NCI-H2107 treated with DMSO at 0.1 percent for 48 hours (cell line): ENCODE results near the gene HHIPL1.
"Not testable (repeated sequence)": the region's sequence is repeated elsewhere in the genome, so short reads cannot be mapped to it uniquely, and the experiment has no call there.

Experiments used
- DNase-seq: peaks from one replicate; lab custom pipeline; 2025; ENCODE audit not compliant: unreplicated experiment; lab: John Stamatoyannopoulos, UW

HHIPL1 gene

DNA sequence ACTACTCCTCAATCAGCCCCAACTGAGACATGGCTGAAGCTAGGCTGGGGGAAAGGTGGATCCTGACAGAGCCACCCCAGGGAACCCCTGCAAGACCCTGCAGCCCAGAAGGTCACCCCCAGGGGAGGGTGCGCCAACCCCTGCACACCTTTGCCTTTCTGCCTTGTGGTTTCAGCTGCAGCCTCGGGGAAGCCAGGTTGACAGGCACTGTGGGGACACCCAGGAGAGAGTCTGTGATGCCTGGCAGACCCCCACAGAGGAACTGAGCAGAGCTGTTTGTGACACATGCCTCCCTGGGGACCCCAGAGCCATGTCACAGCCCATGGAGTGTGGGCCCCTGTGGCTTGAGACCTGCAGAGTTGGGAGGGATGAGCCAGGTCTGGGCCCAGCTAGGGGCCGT lies 11.8 kb upstream of the HHIPL1 start:
- DNase-seq = no peak

DNA sequence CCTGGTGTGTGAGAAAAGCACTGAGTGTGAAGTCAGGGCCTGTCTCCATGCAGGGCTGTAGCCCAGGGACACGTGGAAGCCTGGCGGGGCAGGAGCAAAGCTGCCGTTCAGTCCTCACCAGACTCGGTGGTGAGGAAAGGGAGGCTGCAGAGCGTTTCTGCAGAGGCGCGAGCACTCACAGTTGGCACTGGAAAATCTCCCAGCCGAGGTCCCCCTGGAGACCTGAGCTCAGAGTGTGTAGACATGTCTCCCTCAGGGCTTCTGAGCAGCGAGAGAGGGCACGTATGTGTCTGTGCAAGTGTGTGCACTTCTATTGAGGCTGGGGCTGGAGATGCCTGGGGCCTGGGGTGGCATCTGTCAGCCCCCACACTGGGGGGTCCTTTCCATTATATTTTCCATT lies 11.0 kb upstream of the HHIPL1 start:
- no peak for DNase-seq

DNA sequence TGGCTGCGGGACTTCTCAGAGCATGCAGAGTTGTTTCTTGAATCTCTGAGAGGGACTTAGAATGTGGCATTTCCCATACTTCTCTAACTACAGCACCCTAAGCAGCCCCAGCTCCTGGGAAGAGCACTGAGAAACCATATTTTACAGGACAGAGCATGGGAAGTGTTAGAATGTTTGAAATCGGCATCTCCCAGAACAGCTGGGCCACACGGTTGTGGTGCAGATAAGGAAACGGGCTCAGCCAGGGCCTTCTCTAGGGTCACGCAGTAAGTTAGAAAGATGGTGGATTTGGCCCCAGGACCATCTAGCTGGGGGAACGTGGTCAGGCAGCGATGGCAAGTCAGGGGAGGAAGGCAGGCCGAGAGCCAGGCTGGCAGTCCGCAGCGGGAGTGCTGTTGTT lies 10.5 kb upstream of the HHIPL1 start:
- no peak for DNase-seq

DNA sequence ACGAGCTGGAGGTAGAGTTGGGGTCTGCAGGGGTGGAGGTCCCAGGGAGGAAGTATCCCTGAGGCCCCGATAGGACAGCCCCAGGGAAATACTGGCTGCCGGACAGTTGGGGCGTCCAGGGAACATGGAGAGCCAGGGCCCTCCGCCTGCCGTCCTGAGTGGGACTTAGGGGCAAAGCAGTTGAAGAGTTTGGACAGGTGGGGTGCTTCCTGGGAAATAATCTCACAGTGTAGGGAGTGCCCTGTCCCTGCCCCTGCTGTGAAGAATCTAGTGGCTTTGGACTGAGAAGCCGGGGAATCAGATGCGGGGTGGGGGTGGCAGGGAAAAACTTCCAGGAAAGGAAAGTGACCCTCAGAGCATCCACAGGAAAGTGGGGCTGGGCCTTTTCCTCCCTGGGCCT lies 9.8 kb upstream of the HHIPL1 start:
- DNase-seq = no peak

DNA sequence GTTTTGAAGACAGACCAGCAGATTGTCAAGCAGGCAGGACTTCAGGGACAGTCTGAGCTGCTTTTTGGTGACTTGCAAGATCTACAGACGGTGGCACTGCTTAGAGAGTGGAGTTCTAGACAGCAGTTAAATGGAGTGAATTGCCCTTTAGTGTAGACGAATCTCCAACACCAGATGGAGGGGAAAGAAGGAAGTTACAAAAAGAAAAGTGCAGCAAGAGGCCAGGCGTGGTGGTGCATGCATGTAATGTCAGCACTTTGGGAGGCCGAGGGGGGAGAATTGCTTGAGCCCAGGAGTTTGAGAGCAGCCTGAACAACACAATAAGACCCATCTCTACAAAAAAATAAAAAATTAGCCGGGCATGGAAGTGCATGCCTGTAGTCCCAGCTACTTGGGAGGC lies 8.4 kb upstream of the HHIPL1 start:
- no peak for DNase-seq

DNA sequence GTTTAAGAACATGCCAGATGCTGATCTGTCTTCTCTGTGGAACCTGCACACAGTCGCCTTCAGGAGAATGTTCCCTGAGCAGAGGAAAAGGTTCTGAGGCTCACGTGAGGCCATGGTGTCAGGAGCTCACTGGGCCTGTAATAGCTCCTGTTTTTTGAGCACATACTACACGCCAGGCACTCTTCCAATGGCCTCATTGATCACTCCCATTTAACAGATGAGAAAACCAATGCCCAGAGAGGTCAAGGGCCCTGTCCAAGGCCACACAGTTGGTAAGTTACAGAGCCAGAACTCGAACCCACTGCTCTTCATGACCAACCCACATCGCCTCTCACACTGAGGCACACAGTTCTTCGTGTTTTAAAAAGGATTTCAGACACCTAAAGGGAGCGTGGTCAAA lies 7.3 kb upstream of the HHIPL1 start:
- DNase-seq = no peak

DNA sequence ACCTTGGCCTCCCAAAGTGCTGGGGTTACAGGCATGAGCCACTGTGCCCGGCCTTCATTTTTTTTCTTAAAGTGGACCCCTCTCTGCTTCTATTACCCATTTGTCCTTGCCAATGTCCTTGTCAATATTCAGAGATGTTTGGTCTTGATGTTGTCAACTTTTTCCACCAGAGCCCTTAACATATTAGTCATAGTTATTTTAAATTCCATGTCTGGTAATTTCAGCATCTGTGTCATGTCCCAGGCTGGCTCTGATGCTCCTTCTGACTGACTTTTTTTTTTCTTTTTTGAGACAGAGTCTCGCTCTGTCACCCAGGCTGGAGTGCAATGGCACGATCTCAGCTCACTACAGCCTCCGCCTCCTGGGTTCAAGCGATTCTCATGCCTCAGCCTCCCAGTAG lies 2.2 kb upstream of the HHIPL1 start:
- not testable (repeated sequence) for DNase-seq

DNA sequence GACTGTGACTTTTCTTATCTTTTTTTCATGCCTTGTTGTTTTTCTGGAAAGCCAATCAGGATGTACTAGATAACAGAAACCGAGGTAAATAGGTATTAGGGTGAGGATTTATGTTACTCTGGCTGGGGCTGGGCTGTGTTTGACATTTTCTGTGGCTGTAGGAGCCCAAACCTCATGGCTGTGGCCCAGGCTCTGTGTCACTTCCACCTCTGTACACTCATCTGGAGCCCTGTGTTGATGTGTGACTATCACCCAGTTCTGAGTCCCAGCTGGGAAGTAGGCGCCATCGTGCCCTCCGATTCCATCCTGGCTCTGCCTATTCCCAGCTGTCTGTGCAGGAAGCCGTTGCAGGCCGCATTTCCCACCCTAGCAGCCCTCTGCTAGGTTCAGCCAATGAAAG lies 1.6 kb upstream of the HHIPL1 start:
- no peak for DNase-seq

DNA sequence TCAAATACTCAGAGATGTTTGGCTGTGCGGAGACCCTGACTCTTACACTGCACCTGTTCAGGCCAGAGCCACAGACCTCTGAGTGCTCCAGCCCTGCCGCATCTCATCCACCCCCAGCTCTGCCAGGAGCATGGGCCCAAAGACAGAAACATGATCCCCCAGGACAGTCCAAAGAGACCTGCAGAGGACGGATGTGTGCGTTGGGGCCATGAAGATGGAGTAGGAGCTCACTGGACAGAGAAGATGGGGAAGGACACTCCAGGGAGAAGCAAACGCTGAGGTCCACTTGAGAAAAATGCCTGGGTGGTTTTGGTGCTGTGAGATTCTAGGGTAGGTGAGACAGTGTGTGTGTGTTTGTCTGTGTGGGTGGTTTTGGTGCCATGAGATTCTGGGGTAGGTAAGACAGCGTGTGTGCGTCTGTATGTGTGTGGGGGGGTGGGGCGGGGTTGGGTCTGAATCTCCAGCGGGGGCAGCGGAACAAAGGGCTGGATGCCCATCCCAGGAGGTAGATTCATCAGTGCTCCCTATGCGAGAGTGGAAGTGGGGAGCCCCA lies 818 bp upstream of the HHIPL1 start:
- DNase-seq = no peak

DNA sequence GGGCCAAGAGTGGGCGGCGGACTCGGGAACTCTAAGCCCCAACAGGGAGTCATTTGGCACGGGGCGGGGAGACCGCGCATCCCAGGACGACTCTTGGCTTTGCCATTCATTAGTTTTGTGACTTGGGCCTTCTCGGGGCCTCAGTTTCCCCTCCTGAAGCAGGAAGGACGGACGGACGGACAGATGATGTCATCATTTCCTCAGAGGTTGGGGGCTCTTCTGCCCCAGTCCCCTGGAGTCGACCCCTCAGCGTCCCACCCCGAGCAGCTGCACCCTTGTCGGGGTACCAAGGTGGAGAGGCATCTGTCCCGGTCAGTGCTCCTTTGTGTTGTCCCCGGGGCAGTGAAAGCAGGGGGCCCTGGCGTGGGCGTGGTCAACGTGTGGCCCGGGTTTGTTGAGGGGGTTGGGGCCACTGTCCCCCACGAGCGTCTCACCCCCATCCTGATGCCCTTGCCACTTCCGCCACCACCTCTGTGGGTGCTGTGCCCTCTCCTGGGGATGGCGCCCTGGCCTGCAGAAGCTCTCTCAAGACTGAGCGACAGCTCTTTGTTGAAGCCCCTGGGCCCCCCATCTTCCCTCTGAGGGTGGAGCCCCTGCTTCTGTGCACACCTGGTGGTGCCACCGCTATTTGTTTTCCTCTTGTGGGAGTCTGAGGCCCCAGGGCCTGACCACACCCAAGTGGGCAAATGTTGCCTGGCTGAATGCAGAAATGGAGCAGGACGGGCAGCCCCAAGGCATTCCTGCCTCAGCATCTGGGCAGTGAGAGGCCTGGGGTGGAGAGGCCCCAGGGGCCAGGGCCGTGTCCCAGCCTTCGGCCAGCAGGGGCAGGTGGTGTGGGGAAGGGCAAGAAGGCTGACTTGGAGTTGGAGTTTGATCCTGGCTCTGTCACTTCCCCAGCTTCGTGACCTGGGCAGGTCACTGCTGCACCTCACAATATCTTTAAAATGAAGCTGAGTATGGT lies 896 bp downstream of the HHIPL1 start:
- DNase-seq = no peak

DNA sequence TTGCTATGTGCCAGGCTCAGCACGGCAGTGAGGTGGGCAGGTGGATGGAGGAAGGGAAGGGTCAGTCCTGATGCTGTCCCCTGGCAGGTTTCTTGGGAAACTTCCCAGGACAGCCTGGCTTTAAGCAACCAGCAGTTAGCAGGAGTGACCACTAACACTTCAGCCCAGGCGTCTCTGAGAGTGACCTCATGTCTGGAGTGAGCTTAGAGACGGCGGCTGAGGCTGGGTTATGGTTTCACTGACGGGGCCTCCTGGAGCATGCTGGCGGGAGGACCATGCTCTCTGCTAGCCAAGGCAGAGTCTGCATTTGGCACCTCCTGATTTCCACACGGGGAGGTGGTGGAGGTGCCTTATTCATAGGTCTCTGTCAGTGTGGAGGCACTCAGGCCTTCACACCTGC lies 2.5 kb downstream of the HHIPL1 start:
- DNase-seq = no peak

DNA sequence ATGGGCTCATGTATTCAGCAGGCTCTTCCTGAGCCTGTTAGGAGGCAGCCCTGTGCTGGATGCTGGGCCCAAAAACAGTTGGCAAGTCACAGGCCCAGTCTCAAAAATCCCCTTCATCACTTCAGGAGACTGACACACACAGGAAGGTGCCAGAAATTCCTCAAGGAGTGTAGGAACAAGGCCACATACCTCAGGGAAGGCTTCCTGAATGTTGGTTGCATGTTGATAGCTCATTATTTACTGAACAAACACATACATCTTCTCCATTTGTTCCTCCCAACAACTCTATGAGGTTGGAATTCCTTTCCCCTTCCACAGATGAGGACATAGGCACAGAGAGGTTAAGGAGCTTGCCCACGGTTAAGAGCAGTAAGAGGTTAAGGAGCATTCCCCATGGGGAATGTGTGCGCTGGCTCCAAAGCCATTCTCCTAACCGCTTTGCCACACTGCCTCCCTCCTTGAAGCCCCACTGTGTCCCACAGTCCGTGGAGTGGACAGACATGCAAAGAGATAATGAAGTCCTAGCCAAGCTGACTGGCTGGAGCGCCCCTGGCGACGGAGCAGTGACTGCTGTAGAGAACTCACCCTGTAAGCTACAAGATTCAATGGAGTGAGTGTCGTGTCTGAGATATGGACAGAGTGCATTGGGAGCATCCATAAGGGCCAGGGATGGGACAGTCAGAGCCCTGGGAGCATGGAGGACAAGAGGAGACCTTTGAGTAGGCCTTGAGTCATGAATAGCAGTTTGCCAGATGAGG lies 3.3 kb downstream of the HHIPL1 start:
- no peak for DNase-seq

DNA sequence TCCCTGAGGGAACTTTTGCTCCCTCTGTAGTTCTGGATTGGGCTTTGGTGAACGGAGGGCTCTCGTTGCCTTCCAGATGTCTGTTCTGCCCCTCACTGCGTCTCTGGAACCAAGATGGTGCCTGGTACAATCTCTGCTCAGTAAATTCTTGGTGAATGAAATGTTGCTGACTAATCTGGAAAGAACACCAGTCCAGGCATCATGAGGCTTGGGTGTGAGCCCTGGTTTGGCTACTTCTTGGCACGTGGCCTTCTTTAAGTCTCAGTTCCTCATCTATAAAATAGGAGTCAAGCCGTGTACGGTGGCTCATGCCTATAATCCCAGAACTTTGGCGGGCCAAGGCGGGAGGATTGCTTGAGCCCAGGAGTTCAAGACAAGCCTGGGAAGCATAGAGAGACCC lies 4.3 kb downstream of the HHIPL1 start:
- no peak for DNase-seq

DNA sequence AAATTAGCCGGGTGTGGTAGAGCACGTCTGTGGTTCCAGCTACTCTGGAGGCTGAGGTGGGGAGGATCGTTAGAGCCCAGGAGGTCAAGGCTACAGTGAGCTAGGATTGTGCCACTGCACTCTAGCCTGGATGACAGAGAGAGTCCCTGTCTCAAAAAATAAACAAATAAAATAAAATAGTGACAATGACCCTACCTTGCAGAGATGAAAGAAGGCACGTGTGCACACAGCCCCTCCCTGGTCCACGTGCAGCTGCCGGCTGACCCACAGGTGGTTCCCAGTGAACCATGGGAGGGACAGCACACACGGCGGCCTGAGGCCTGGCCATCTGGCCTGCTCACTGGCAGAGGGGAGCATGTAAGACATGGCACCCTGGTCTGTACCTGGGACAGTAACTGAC lies 4.7 kb downstream of the HHIPL1 start:
- no peak for DNase-seq

DNA sequence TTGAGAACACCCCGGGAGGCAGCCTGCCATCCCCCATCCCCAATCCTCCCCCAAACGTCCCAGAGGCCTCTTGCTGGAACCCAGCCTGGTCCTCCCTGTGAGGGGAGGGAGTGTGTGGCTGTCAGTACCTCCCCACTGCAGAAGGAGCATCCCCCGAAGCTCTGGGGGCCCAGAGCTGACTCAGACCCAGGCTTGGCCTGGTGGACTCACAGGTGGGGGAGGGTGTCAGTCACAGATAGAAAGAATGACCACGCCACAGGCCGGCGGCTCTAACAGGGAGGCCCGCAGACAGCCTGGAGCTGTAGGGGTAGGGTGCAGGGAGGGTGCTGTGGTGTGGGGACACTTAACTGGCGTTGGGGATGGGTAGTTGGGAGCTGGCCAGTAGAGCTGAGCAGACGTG lies 5.3 kb downstream of the HHIPL1 start:
- DNase-seq = no peak

DNA sequence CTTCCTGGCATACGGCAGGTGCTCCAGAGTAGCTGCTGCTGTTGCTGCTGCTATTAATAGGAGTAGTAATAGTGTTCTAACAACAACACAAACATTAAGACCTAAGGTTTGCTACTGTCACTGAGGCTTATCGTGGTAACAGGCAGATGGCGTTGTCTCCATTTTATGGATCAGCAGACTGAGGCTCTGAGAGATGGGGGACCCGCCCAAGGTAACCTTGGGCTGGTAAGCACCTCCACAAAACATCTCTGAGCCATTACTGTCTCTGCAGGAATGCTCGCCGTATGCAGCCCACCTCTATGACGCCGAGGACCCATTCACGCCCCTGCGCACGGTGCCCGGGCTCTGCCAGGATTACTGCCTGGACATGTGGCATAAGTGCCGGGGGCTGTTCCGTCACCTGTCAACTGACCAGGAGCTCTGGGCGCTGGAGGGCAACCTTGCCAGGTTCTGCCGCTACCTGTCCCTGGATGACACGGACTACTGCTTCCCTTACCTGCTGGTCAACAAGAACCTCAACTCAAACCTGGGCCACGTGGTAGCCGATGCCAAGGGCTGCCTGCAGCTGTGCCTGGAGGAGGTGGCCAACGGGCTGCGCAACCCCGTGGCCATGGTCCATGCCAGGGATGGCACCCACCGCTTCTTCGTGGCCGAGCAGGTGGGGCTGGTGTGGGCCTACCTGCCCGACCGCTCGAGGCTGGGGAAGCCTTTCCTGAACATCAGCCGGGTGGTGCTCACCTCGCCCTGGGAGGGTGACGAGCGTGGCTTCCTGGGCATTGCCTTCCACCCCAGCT lies 7.2 kb downstream of the HHIPL1 start:
- DNase-seq = no peak

DNA sequence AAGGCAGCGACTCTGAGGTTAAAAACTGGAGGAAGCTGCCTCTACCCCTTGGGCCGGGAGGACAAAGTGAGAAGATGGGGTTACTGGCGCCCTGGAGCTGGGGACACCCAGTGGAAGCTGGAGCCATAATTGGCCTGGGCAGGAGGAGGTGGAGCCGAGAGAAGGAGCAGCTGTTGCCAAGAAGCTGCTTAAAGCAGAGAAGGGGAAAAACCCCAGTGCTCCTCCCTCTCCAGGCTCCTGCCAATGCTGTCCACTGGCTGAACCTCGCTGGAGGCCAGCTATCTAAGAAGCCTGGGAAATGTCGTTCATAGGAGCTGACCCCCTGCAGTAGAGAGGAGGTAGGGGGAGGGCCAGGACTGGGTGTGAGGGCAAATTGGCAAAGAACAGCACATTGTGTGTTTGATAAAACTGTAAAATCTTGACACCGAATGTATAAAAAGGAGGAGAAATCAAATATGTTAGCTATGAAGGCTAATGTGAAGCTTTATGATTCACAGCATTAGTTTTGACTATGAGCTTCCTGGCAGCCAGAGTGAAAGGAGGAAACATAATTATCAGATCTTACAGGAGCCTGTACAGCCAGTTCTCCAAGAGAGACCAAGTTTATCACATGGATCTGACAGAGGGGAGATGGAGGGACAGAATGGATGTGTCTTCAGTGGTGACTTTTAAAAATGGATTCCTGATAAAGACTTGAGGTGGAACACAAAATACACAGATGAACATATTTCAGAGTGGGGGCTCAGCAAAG lies 9.5 kb downstream of the HHIPL1 start:
- no peak for DNase-seq

DNA sequence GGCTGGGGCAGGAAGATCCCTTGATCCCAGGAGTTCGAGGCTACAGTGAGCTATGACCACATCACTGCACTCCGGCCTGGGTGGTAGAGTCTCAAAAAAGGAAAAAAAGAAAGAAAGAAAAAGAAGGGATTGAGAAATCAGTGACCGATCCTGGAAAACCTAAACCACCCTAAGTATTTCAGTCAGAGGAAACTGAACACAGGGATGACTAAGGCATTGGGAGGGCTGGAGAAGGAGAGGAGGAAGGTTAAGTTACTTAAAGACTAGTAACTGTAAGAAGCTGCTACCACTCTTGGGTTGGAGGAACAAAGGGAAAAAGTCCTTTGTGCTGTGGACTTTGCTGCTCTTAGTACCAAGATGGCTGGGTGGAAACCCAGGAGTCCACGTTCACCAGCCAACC lies 10.6 kb downstream of the HHIPL1 start:
- DNase-seq = no peak

DNA sequence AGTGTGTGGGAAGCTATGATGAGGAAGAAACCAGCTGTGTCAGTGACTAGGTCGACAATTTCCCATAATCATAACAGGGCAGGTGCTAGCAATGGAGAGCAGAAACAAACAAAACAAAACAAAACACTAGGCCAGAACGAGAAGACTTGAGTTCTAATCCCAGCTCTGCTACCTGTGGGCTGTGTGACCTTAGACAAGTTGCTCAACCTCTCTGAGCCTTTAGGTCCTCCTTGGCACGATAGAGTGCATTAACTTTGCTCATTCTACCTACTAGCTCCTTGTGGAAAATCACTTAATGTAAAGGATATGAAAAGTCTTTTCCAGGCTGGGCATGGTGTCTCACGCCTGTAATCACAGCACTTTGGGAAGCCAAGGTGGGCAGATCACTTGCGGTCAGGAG lies 11.2 kb downstream of the HHIPL1 start:
- no peak for DNase-seq

DNA sequence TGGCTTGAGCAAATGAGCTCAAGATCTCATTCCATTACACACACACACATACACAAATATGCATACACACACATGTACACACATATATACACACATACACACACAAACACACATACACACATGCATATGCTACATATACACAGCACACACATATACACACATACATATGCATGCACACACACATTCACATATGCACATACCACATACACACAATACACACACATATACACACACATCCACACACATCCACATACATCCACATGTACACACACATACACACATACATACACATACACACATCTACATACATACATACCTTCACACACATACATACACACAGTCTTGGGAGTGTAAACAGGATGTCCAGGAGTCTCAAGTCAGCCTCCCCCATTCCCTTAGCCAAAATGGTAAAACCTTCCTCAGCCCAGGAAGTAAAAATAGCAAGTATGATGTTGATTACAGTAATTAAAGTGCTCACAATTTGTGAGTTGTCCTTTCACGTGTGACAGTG lies 12.8 kb downstream of the HHIPL1 start:
- no peak for DNase-seq
